ENCODE measurements around the gene SEPTIN12. TPM values are rescaled to one million over a fixed set of nuclear protein-coding genes. Genes with fewer than 3 reads are reported as not detected.

SEPTIN12 gene
- polyA plus RNA-seq, 3 donors, result not detected

DNA sequence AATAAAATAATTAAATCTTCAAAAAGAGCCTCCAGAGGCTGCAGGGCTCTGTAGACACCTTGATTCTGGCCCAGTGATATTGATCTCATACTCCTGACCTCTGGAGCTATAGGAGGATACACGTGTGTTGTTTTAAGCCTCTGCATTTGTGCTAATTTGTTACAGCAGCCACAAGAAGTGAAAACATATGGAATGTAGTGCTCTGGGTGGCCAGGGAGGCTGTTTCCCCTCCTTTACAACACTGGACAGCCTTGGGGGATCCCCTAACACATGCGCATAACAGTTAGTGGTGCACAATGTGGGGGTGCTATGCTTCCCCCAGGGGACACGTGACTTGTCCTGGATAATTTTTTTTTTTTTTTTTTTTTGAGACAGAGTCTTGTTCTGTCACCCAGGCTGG is 16.5 kb downstream of the SEPTIN12 start:
- Histone ChIP-seq H3K4me1 (ENCODE audit: control insufficient read depth in 1 of 2, insufficient read depth in 2 of 2, low read length in 2 of 2) (peaks cover 21 to 31% of the 10 kb centered on the region in 2 donors), H3K79me2 (ENCODE audit: insufficient read depth, low read length) (peaks cover 4% of the 10 kb centered on the region), H3K36me3 (replicated peaks in 1 of 2; ENCODE audit: control insufficient read depth in 1 of 2, insufficient read depth in 2 of 2, low read length in 2 of 2) (no peaks in the 10 kb centered on the region), H3K9me3 (replicated peaks in 1 of 2; ENCODE audit: control insufficient read depth in 1 of 2, insufficient read depth in 1 of 2, low read length in 2 of 2) (no peaks in the 10 kb centered on the region), H3K9ac (ENCODE audit: insufficient read depth, low read length, poor library complexity, severe bottlenecking) (no peak overlapping the region), H4K20me1 (ENCODE audit: insufficient read depth, low read length) (no peaks in the 10 kb centered on the region), H3K4me3 (replicated peaks in 1 of 3; ENCODE audit: low read depth in 2 of 3, low read length in 3 of 3) (no peak overlapping the region), H2AFZ (ENCODE audit: insufficient read depth, low read depth, low read length, poor library complexity, severe bottlenecking) (no peak overlapping the region), H3K27me3 (ENCODE audit: control insufficient read depth in 2 of 2, insufficient read depth in 2 of 2, low read length in 2 of 2) (no peaks in the 10 kb centered on the region), H3K27ac (ENCODE audit: low read depth in 1 of 2, low read length in 2 of 2) (no peak overlapping the region), H3K4me2 (replicated peaks; ENCODE audit: extremely low read depth, low read length, poor library complexity, severe bottlenecking) (no peak overlapping the region)
- DNase-seq, result no peak
- TF ChIP-seq, protein P1, sequence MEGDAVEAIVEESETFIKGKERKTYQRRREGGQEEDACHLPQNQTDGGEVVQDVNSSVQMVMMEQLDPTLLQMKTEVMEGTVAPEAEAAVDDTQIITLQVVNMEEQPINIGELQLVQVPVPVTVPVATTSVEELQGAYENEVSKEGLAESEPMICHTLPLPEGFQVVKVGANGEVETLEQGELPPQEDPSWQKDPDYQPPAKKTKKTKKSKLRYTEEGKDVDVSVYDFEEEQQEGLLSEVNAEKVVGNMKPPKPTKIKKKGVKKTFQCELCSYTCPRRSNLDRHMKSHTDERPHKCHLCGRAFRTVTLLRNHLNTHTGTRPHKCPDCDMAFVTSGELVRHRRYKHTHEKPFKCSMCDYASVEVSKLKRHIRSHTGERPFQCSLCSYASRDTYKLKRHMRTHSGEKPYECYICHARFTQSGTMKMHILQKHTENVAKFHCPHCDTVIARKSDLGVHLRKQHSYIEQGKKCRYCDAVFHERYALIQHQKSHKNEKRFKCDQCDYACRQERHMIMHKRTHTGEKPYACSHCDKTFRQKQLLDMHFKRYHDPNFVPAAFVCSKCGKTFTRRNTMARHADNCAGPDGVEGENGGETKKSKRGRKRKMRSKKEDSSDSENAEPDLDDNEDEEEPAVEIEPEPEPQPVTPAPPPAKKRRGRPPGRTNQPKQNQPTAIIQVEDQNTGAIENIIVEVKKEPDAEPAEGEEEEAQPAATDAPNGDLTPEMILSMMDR (IDR thresholded peaks at IDR 0.05), result no peak
- Mint-ChIP-seq H3K36me3 (no peaks in the 10 kb centered on the region), H3K27ac (no peak overlapping the region), H3K27me3 (ENCODE audit: low read depth in 3 of 3) (peaks cover 1 to 3% (median 2%) of the 10 kb centered on the region in 3 donors), H3K4me3 (no peak overlapping the region), H3K9me3 (peaks cover 0 to 2% (median 0%) of the 10 kb centered on the region in 7 donors), H3K4me1 (peaks cover 34% of the 10 kb centered on the region)
- intact Hi-C loops (cut with micrococcal nuclease), result no loop called here
- no CpG with 5 or more reads among the region's 3 CpGs for WGBS (ENCODE audit: insufficient coverage)

DNA sequence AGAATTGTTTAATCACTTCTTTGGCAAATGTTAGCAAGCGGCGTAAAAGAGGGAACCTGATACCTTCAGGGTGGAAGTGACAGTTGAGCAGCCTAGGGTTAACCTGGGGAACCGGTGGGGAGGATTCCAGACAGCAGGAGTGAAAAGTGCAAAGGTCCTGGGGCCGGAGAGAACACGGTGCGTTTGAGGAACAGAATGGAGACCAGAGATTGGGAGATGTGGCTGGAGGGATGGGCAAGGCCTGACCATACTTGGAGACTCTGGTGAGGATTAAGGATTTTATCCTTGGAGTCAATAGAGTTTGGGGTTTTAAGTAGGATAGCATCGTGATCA is 18.9 kb downstream of the SEPTIN12 start:
- DNase-seq, result no peak
- Mint-ChIP-seq H3K36me3 (peaks cover 0 to 11% of the 10 kb centered on the region in 2 donors), H3K27me3 (ENCODE audit: low read depth in 3 of 3) (peaks cover 1 to 5% (median 2%) of the 10 kb centered on the region in 3 donors), H3K9me3 (peaks cover 0 to 1% (median 0%) of the 10 kb centered on the region in 7 donors), H3K4me3 (peak overlapping the region; percentile 88 to 97), H3K27ac (peak overlapping the region in 4 of 7 donors; percentile 47 to 96 (median 78)), H3K4me1 (peaks cover 34% of the 10 kb centered on the region)
- Histone ChIP-seq H3K4me3 (replicated peaks in 1 of 3; ENCODE audit: low read depth in 2 of 3, low read length in 3 of 3) (peak overlapping the region in 2 of 3 experiments; percentile 68 to 82), H3K36me3 (replicated peaks in 1 of 2; ENCODE audit: control insufficient read depth in 1 of 2, insufficient read depth in 2 of 2, low read length in 2 of 2) (peaks cover 0 to 3% of the 10 kb centered on the region in 2 donors), H3K9ac (ENCODE audit: insufficient read depth, low read length, poor library complexity, severe bottlenecking) (no peak overlapping the region), H3K27me3 (ENCODE audit: control insufficient read depth in 2 of 2, insufficient read depth in 2 of 2, low read length in 2 of 2) (no peaks in the 10 kb centered on the region), H3K4me1 (ENCODE audit: control insufficient read depth in 1 of 2, insufficient read depth in 2 of 2, low read length in 2 of 2) (peaks cover 25 to 40% of the 10 kb centered on the region in 2 donors), H2AFZ (ENCODE audit: insufficient read depth, low read depth, low read length, poor library complexity, severe bottlenecking) (peak overlapping the region; percentile 84), H3K9me3 (replicated peaks in 1 of 2; ENCODE audit: control insufficient read depth in 1 of 2, insufficient read depth in 1 of 2, low read length in 2 of 2) (no peaks in the 10 kb centered on the region), H4K20me1 (ENCODE audit: insufficient read depth, low read length) (no peaks in the 10 kb centered on the region), H3K4me2 (replicated peaks; ENCODE audit: extremely low read depth, low read length, poor library complexity, severe bottlenecking) (peak overlapping the region; percentile 87), H3K27ac (ENCODE audit: low read depth in 1 of 2, low read length in 2 of 2) (no peak overlapping the region), H3K79me2 (ENCODE audit: insufficient read depth, low read length) (peaks cover 16% of the 10 kb centered on the region)
- WGBS (ENCODE audit: insufficient coverage), result 60% methylated on average over 7 of the region's 7 CpGs
- intact Hi-C loops (cut with micrococcal nuclease), result loop anchor here (2.0 to 5.0 kb wide), 2 partner anchors 32 to 33 kb away; partner anchors contain the start of gene ROGDI (in 1 of the 2)
- TF ChIP-seq, protein P1 (IDR thresholded peaks at IDR 0.05), result no peak
